SH-SY5Y (cell line): ENCODE data around the gene WDR37.

Experiments
- GATA2 ChIP-seq: IDR thresholded peaks from 2 replicates; pipeline ENCODE4 v1.6.1; 2011; ENCODE audit warnings: mild to moderate bottlenecking, low read depth, low read length
- GATA3 ChIP-seq: IDR thresholded peaks from 2 replicates; pipeline ENCODE4 v1.6.1; 2011; ENCODE audit warnings: low read depth, mild to moderate bottlenecking, low read length, moderate library complexity

Gene WDR37

DNA sequence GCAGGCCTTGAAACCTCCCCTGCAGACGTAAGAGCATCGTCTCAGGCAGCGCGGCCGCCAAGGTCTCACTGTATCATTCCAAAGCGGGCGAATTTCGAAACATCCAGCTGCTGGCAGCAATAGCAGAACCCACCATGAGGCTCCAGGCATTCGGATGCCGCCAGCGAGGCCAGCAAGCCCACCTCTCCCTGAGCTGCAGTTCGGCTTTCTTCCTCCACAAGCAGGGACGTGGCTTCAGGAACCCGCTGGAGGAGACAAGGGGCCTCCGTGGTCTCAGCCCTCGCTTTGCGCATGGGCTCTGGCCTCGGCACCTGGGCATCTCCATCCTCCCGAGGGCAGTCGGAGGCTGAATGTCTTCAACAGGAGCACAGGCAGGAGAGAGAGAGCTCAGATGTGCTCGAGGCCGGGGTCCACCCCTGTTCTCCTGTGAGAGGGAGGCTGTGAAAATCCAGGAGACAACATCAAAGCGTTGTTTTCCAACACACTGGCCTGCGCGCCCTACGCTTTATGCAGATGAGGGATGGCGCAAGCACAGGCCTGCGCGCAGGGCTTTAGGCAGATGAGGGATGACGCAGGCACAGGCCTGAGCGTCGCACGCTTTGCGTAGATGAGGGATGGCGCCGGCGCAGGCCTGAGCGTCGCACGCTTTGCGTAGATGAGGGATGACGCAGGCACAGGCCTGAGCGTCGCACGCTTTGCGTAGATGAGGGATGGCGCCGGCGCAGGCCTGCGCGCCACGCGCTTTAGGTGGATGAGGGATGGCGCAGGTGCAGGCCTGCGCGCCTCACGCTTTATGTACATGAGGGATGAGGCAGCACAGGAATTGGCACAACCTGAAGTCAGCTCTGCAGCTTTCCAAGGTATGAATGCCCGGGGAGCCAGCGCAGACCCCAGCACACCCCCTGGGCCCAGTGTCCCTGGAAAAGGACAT is 103.2 kb downstream of the WDR37 start:
- TF ChIP-seq GATA3 = no peak

DNA sequence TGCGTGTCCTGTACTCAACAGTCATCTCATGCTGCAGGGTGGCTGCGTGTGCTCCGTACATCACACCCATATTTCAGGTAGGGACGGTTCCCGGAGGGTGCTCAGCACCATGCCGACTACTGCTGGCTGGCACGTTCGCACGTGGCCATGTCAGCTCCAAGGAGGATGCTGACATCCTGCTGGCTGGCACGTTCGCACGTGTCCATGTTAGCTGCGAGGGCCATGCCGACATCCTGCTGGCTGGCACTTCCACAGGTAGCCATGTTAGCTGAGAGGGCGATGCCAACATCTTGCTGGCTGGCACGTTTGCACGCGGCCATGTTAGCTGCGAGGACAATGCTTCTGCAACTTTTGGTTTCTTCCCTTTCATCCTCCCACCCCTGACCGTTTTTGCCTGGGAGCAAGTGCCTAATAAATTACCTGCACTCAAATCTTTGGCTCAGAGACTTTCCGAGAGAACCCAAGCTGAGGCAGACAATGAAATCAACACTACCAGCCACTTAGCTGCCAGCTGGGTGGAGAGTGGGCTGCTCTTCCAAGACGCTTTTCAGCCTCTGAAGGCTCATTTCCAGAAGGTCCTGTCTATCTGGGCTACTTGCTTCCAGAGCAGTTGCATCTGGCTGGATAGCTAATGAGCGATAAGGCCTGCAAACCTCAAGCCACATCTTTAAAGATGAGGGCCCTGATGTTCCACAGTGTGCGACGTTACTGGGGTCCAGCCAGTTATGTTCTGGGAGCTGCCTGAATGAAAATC is 104.6 kb downstream of the WDR37 start:
- TF ChIP-seq GATA2 (no peak), GATA3 (no peak)

DNA sequence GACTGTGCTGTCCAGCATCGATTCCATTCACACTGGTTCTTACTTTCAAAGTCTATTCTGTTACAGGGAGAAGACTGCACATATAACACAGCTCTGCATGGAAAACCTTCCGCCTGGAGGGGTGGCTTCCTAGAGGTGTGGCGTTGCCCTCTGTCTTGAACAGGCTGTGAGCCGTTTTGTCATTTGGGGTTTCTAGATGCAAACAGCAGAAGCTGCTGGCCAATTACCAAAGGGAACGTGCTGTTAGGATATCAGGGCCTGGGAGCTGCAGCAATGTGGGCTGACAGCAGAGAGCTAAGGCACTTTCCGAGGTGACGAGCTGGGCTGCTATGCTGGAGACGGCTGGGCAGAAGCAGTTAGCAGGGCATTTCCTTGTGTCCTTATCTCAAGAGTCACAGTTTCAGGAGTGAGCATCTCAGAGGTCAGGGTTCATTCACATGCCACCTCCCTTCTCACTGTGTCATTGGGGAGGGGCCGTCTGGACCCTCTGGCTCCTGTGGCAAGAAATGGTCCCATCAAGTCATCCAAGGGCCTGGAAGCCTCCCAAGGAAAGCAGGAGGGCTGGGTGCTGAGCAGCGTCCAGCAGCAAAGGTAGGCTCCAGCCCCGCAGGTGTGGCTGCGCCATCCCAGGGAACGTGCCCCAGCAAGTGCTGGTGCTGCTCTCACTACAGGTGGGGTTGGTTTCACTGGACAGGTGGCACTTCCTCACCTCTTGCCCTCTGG is 106.5 kb downstream of the WDR37 start:
- no peak for TF ChIP-seq GATA2
- TF ChIP-seq GATA3 = no peak

DNA sequence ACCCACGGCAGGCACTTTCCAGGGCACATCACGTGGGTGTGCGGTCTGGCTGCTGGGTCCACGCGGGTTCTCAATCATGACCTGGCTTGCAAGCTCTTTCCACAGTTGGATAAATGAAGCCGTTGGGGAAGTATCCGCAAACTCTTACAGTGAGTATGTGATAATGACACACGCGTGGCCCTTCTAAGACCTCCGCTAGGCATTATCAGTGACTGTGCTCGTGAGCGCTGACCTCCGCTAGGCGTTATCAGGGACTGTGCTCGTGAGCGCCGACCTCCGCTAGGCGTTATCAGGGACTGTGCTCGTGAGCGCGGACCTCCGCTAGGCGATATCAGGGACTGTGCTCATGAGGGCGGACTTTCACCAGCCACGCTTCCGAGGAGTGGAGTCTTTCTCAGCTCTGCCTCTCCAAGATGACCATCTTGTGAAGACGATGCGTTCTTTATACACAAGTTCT is 107.0 kb downstream of the WDR37 start:
- TF ChIP-seq GATA2 (no peak), GATA3 (no peak)

DNA sequence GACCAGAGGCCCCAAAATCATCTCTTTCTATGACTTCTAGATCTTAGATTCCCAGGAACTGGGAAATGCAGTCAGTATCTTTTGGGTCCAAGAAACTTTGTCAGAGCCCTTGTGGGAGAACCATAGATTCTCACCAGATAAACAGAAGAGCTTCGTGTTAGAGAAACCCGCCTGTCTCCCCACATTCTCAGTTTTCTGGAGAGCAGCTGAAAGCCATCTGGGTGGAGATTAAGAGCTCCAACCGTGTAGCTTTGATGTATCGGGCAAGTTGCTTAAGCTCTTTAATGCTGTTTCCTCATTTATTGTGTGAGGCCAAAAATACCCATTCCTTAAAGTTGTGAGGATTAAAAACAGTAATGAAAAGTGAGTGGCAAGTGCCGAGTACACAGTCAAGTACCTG is 107.6 kb downstream of the WDR37 start:
- TF ChIP-seq GATA3 (no peak), GATA2 (no peak)

DNA sequence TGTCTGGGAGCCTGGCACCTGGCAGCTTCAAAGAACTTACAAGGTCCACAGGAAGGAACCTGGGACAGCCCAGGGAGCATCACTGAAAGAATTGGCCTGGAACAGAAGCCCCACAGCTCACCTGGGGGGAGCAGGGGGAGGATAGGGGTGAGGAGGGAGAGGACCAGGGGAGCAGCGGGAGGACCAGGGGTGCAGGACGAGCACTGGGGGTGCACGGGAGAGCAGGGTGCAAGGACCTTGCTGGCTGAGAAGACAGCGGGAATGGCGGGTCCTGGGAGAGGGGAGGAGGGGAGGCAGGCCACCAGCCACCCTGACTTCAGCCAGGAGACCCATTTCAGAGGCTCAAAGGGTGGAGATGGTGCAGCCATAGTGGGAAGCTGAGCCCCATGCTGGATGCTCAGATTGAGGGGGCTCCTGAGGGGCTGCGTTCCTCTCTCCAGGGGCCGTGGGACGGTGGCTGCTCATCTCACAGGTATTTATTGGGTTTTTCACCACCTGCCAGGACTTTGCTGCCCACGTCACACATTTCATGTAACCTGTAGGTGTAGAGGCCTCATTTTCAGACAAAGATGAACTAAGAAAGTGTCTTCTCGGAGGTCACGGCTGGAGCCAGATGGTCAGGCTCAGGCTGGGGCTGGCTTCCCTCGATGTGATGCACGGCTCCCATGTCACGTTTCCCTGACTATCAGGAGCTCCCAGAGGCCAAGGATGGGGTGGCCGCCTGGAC is 110.1 kb downstream of the WDR37 start:
- TF ChIP-seq GATA3 (no peak), GATA2 (no peak)

DNA sequence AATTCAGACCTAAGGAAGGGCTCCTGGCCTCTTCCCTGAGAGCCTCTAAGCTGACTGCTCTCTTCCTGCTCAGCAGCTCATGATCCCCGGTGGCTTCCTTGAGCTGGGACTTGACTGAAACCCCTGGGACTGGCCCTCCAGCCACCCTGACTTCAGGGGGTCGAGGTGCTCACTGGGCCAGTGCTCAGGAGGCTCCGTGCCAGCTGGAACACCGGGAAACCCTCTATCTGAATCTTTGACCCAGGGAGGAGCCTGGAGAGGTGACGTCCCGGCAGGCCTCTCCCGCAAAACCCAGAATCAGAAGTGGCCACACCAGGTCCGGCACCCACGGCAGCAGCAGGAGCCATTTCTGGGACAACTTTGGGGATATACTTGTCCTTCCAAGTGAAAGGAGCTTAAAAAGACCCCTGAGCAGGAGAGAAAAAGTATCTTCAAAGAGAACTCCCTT is 110.7 kb downstream of the WDR37 start:
- TF ChIP-seq GATA2 (no peak), GATA3 (no peak)

DNA sequence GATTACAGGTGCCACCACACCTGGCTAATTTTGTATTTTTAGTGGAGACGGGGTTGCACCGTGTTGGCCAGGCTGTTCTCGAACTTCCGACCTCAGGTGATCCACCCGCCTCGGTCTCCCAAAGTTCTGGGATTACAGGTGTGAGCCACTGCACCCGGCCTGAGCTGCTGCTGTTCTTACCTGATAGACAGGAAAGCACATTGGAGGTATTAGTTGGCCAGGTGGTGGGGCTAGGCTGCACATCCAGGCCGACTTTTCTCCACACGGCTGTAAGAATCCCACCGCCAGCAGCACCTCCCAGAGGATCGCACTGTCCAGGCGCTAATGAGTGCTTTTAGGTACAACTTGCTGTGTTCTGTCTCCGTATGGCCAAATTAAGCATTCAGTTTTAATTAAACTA is 112.6 kb downstream of the WDR37 start:
- no peak for TF ChIP-seq GATA3

DNA sequence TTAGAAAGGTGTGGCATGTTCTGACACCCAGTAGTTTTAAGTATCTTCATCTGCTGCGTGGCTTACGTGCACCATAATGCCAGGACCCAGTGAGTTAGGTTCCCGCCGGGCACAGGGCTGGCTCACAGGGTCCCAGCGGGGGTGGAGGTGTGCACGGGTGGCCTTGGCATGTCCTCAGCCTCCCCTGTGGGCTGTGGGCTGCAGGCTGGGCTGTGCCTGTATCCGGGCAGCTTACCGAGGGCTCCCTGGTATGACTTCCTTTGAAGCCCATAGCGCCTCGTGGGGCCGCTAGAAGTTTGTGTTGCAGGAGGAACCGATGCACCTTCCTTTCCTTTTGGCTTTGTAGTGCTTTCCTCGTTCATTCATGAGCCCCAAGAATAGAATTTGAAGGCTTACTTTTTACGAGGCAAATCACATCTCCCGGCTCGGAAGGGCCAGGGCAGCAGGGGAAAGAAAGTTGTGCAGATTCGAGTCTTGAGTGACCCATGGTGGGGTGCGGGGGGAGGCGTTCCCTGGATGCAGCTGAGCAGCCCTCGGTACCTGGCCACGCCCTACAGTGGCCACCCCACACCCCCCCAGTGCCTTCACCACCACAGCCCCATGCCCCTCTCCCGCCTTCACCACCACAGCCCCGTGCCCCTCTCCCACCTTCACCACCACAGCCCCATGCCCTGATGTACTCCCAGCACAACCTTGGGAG is 113.2 kb downstream of the WDR37 start:
- TF ChIP-seq GATA3 = no peak
- no peak for TF ChIP-seq GATA2

DNA sequence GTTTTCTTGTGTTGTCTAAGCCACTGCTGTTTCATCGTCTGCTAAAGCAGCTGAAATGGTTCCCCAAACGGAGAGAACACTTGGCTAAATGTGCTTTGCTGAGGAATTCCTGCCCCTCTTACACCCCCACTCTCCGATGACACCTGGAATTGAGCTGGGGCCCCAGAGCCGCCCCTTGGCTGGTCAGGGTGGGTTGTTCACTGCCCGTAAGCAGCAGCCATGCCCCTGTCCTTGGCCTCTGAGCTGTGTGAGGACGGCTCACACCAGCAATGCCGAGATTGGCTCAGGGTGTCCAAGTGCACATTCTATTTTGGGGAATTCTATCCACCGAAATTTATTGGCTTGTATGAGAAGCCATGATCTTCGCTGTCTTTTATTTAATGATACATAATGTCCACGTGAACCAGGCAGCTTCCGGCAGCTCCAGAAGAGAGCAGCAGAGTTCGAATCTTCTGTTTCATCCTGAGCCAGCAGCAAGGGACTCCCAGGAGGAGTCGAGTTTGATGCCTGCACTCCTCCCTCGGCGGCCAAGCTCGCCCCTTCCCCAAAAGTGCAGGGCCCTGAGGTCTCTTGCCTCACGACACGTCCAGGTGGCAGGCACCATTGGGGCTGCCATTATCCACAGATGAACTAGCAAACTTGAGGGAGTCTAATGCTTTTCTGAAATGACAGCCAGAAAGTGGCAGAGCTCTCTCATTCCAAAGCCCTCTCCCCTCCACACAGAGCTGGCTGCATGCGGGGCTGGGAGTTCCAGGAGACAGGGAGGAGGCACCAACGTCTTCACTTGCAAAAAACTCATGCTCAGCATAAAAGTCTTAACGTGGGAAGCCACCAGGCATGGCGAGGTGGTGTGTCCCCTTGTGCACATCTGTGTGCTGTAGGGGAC is 114.0 kb downstream of the WDR37 start:
- TF ChIP-seq GATA2 (no peak), GATA3 (no peak)

DNA sequence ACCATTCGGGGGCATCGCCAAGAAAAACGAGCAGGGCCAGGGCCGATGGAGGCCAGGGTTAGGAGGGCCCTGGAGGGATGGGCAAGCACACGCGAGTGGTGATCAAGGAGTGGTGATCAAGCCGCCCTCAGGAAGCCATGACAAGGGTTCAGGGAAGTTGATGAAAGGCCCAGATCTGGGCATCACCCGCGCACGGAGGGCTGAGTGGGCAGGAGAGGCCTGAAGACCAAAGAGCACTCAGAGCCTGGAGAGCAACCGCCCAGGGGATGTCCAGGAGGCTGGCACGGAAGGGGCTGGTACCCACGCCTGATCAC is 114.6 kb downstream of the WDR37 start:
- no peak for TF ChIP-seq GATA3
- no peak for TF ChIP-seq GATA2

DNA sequence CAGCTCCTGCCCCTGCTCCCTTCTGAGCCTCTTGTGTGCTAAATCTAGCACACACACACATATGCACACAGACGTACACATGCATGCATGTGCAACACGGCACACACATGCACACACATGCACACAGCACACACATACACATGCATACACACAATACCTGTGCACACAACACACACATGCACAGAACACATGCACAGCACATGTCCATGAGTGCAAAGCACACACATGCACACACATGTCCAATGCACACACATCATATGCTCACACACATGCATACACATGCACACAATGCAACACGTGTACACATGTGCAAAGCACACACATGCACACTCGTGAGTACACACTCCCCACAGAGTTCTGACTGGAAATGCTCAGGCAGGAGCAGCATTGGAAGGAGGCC is 115.0 kb downstream of the WDR37 start:
- TF ChIP-seq GATA2 = no peak
- no peak for TF ChIP-seq GATA3
